Bronchial epithelial cell (primary cell): Measurements from ENCODE around the gene PCCB. TPM values are rescaled to one million over a fixed set of nuclear protein-coding genes. Genes with fewer than 3 reads are reported as not detected.
A peak's percentile ranks its signal among the peaks of the same experiment; 100 is the strongest.
"Not testable (repeated sequence)": the region's sequence is repeated elsewhere in the genome, so short reads cannot be mapped to it uniquely, and the experiment has no call there.

Source experiments
- DNase-seq: peaks from one replicate; pipeline ENCODE4 v3.0.0-alpha.2; 2010; ENCODE audit warnings: low read depth
- FAIRE-seq: peaks from 2 replicates; lab custom pipeline; 2011; peaks lifted over from hg19 to GRCh38; lab: Jason Lieb, UNC
- H3K27me3 ChIP-seq: 2 replicates; pipeline ENCODE4 v1.5.1; 2011; ENCODE audit warnings: low read length; ENCODE audit not compliant: control insufficient read depth, insufficient read depth
- H3K36me3 ChIP-seq: 2 replicates; pipeline ENCODE4 v1.5.1; 2011; ENCODE audit warnings: low read length; ENCODE audit not compliant: control insufficient read depth, insufficient read depth
- H3K4me3 ChIP-seq: 2 replicates; pipeline ENCODE4 v1.5.1; 2011; ENCODE audit warnings: mild to moderate bottlenecking, low read depth, low read length, control low read depth
- CTCF ChIP-seq: IDR thresholded peaks from 2 replicates; pipeline ENCODE4 v1.5.1; 2011; ENCODE audit warnings: mild to moderate bottlenecking, moderate library complexity, low read length, control low read depth, inconsistent platforms; ENCODE audit not compliant: insufficient read depth, severe bottlenecking
- total RNA-seq: library from RNA; depleted of rRNA; stranded (reverse); fragments of >200 nt; gene quantifications from 2 replicates; pipeline ENCODE4 v1.2.1, GENCODE V29; 2014

PCCB gene
- total RNA-seq, 1 donor from 2014 or later: 62.1 TPM

- H3K4me3 ChIP-seq: no peak overlapping the region
- H3K27me3 ChIP-seq: no peaks in the 10 kb centered on the region
- H3K36me3 ChIP-seq: no peaks in the 10 kb centered on the region
- no peak for TF ChIP-seq CTCF
- no peak for FAIRE-seq
- no peak for DNase-seq
These were observed 5.7 kb downstream of the PCCB start for GRCh38 chr3:136255672-136256406.

DNA sequence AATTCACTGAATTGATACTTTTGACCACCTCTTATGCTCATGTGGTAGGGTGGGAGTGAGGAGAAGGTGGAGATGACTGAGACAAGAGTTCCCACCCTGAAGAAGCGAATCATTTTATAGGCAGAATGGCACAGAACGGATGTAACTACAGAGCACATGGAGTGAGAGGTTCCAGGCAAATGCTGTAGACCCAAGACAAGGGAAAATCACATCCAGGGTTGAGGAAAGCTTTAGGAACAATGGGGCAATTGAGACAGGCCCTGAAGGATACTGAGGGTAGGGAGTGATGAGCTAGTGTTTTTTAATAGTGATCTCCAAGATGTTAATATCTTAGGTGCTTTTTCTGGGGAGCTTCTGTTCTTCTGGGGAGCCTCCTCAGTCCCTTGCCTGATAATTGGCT, 8.1 kb downstream of the PCCB start:
- H3K36me3 ChIP-seq: no peaks in the 10 kb centered on the region
- FAIRE-seq (no peak), DNase-seq (no peak)
- no peak overlapping the region for H3K4me3 ChIP-seq
- no peaks in the 10 kb centered on the region for H3K27me3 ChIP-seq
- TF ChIP-seq CTCF: no peak

DNA sequence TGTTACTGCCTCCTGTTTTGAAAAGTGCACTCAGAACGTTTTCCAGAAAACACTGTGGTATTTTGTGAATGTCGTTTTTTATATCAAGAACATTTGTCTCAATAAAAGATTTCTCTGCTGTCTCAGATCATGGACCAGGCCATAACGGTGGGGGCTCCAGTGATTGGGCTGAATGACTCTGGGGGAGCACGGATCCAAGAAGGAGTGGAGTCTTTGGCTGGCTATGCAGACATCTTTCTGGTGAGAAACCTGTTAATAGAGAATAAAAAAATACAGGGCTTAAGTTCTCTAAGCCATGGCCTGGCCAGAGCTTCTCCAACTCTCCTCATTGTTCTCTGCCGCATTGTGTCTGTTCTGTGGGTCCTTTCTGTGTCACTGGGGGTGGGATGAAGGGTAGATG, 11.7 kb downstream of the PCCB start:
- DNase-seq: no peak
- no peak for TF ChIP-seq CTCF
- no peaks in the 10 kb centered on the region for H3K36me3 ChIP-seq
- no peaks in the 10 kb centered on the region for H3K27me3 ChIP-seq
- FAIRE-seq: no peak
- no peak overlapping the region for H3K4me3 ChIP-seq

- H3K27me3 ChIP-seq: no peaks in the 10 kb centered on the region
- no peak for DNase-seq
- H3K4me3 ChIP-seq: no peak overlapping the region
- no peaks in the 10 kb centered on the region for H3K36me3 ChIP-seq
- FAIRE-seq: no peak
- TF ChIP-seq CTCF: no peak
These were observed 12.4 kb downstream of the PCCB start for GRCh38 chr3:136262559-136262958.

GRCh38 chr3:136263251-136263650, 13.1 kb downstream of the PCCB start:
- no peak for TF ChIP-seq CTCF
- no peak for FAIRE-seq
- no peaks in the 10 kb centered on the region for H3K27me3 ChIP-seq
- H3K36me3 ChIP-seq: no peaks in the 10 kb centered on the region
- DNase-seq: no peak
- no peak overlapping the region for H3K4me3 ChIP-seq

GRCh38 chr3:136266468-136267125, 16.5 kb downstream of the PCCB start:
- H3K27me3 ChIP-seq, H3K36me3 ChIP-seq, H3K4me3 ChIP-seq, FAIRE-seq: not testable (repeated sequence)
- peak; percentile 90 for DNase-seq
